RCC 7860 (cell line): Measurements from ENCODE around the gene S1PR4.
"Not testable (repeated sequence)": the region's sequence is repeated elsewhere in the genome, so short reads cannot be mapped to it uniquely, and the experiment has no call there.

Source experiments
- DNase-seq: peaks from one replicate; pipeline ENCODE4 v3.0.0-alpha.2; 2015; ENCODE audit warnings: low spot score
- FAIRE-seq: peaks from 2 replicates; lab custom pipeline; 2012; peaks lifted over from hg19 to GRCh38; lab: Jason Lieb, UNC

The S1PR4 gene

GRCh38 chr19:3176715-3177501 is 1.7 kb upstream of the S1PR4 start:
- DNase-seq (peak; percentile 71), FAIRE-seq (no peak)

GRCh38 chr19:3178973-3179738 is 587 bp downstream of the S1PR4 start:
- FAIRE-seq: no peak
- no peak for DNase-seq

DNA sequence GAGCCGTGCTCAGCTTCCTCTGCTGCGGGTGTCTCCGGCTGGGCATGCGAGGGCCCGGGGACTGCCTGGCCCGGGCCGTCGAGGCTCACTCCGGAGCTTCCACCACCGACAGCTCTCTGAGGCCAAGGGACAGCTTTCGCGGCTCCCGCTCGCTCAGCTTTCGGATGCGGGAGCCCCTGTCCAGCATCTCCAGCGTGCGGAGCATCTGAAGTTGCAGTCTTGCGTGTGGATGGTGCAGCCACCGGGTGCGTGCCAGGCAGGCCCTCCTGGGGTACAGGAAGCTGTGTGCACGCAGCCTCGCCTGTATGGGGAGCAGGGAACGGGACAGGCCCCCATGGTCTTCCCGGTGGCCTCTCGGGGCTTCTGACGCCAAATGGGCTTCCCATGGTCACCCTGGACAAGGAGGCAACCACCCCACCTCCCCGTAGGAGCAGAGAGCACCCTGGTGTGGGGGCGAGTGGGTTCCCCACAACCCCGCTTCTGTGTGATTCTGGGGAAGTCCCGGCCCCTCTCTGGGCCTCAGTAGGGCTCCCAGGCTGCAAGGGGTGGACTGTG is 1.2 kb downstream of the S1PR4 start:
- FAIRE-seq: no peak

DNA sequence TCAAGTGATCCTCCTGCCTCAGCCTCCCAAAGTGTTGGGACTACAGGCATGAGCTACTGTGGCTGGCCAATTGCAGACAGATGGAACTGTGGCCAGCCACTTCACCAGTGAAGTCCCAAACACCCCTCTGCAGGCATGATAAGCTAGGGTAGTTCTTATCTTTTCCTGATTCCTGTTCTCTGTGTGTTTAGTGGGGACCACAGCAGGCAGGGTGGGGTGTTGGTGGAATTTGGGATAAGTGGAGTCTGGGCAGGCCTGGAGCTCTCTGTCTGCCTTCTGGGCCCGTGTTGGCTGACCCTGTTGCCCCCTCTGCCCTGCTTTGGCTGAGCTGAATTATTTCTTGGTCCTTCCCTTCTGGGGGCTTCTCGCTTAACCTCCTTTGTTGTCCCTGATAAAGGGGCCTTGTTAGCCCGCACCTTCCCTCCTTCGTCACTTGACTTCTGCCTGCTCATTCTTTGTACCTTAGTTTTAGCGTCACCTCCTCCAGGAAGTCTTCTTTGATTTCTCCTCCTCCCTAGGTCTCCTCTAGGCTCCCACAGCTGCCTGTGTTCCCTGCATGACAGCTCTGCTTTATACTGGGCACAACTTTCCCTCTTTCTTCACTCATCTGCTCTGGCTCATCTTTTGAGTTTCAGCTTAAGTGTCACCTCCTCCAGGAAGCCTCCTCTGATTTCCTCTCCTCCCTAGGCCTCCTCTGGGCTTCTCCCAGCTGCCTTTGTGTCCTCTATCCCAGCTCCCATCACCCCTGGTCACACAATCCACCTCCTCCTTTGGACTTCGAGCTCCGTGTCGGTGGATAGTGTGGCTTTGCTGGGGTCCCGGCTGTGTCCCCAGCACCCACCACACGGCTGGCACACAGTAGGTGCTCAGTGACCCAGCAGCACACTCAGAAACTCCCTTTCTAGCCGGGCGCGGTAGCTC is 5.4 kb downstream of the S1PR4 start:
- FAIRE-seq: no peak
- no peak for DNase-seq

More for the DNA sequence above, 1.2 kb downstream of the S1PR4 start:
- no peak for DNase-seq

GRCh38 chr19:3184847-3185460 is 6.4 kb downstream of the S1PR4 start:
- FAIRE-seq (no peak), DNase-seq (no peak)

- FAIRE-seq: peak; percentile 74
- peak; percentile 85 for DNase-seq
Observed at GRCh38 chr19:3185461-3186159, 7.0 kb downstream of the S1PR4 start, which contains the start of gene NCLN. Gene NCLN, plus strand, starts transcription at chr19:3185930. Its CDS starts 101 bp downstream, at chr19:3186031.

DNA sequence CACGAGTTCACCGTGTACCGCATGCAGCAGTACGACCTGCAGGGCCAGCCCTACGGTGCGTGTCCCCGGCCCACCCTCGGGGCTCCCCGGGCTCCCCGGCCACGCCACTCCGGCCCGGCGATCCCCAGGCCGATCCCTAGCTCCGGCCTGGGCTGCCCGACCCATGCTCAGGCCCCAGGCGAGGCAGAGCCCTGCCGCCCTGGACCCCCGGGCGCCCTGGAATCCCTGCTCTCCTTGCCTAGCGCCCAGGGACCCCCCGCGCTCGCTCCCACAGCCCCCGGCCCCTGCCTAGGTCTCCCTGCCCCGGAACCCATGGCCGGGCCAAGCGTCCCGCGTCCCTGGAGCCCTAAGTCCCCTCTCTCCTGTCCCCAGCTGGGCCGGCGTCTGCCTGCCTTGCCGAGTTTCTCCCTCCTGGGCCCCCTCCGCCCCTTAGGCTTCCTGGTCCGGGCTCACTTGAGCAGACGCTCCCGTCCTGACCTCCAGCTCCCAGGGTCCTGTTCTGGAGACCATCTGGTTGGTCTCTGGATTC is 7.7 kb downstream of the S1PR4 start:
- DNase-seq (no peak), FAIRE-seq (no peak)

DNA sequence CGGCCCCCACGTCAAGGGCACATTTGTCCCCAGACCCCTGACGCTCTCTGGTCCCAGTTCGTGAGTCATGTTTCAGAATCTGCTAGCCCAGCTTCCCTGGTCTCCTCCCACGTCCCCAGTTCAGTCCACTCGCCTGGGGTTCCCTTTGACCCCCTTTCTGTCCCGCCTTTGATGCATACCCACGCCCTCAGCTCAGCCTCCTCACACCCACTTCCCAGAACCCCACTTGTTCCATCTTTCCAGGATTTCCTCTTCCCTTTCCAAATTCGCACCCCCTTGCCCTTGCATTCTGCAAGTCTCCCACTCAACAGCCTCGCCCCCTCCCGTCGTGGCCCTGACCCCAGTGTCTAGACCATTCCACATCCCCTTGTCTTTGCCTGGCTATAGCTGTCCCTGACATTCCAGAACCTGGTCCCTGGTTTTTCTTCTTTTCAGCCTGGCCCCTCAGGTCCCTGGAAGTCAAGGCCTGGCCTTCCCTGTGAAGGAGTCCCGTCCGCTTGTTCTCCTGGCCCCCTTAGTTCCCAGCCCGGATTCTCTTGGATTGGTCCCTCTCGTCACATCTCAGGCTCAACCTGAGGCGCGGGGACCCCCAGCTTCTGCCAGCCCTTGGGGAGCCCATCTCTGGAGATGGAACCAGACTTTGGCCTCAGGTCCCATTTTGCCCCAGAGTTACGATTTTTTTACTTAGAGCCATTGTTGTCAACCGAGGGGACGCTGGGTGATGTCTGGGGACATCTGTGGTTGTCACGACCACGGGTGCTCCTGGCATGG is 8.5 kb downstream of the S1PR4 start:
- FAIRE-seq (no peak), DNase-seq (no peak)

DNA sequence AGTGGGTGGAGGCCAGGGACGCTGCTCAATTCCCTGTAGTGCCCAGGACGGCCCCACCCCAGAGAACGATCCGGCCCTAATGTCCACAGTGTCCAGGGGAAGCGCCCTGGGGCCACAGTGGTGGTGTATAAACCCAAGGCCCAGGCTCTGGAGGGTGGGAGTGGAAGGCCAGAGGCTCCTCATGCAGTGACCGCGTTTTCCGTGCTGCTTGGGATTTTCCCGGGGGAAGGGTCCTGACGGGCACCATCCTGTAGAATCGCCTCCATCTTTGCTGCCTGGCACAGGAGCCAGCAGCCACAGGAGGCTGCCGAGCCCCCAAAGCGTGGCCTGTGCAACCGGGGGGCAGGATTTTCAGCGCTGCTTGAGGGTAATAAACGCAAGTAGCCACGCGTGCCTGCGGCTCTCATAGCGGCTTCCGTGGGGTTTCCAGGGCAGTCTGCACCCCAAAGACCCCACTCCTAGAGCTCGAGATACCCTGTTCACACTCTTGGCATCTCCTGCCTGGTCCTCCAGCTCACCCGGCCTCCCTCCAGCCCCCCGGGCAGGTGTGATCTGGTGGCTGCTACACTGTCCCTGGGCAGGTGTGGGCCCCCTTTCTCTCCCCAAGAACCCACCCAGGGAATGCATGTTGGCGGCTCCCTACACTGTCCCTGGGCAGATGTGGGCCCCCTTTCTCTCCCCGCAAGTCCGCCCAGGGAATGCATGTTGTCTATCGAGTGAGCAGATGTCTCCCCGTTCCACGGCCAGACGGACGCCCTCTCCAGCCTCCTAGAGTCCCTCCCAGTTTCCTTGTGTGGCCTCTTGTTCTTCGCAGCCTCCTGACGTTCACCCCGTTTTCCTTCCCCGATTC is 9.3 kb downstream of the S1PR4 start:
- FAIRE-seq (no peak), DNase-seq (no peak)

- no peak for DNase-seq
- no peak for FAIRE-seq
Observed at GRCh38 chr19:3188627-3189596, 10.3 kb downstream of the S1PR4 start.

GRCh38 chr19:3189702-3190469 is 11.3 kb downstream of the S1PR4 start:
- DNase-seq (no peak), FAIRE-seq (no peak)

- FAIRE-seq: no peak
- no peak for DNase-seq
Observed at GRCh38 chr19:3190470-3190770, 11.9 kb downstream of the S1PR4 start.

- no peak for FAIRE-seq
Observed at GRCh38 chr19:3190921-3191805, 12.6 kb downstream of the S1PR4 start.

GRCh38 chr19:3191806-3192104 is 13.2 kb downstream of the S1PR4 start:
- not testable (repeated sequence) for FAIRE-seq, DNase-seq

More at GRCh38 chr19:3190921-3191805, 12.6 kb downstream of the S1PR4 start:
- DNase-seq: no peak

GRCh38 chr19:3192228-3192635 is 13.7 kb downstream of the S1PR4 start:
- no peak for FAIRE-seq
- no peak for DNase-seq
